GM23338 (cell line): ENCODE measurements around the gene TIMM8B. TPM values are rescaled to one million over a fixed set of nuclear protein-coding genes. Genes with fewer than 3 reads are reported as not detected.

Source experiments
- ATAC-seq: fragments of 200-7000 bp; cut with Tn5 transposase; 3 replicates; pipeline ENCODE4 v1.9.1; 2020
- DNase-seq: peaks from one replicate; pipeline ENCODE4 v3.0.0-alpha.2; 2015; ENCODE audit warnings: low spot score
- H2AFZ ChIP-seq: fragments of 200-600 bp; sonication (generic); 2 replicates; pipeline ENCODE4 v1.8.0; 2016; ENCODE audit warnings: antibody characterized with exemption, mild to moderate bottlenecking, moderate library complexity
- H3F3A ChIP-seq: fragments of 200-600 bp; sonication (generic); replicated peaks from 2 replicates; pipeline ENCODE4 v1.8.0; 2017; ENCODE audit warnings: antibody characterized with exemption, mixed run types, low read depth
- H3K27ac ChIP-seq: fragments of 200-600 bp; sonication (generic); 2 replicates; pipeline ENCODE4 v1.6.1; 2016; ENCODE audit warnings: low read depth
- H3K27me3 ChIP-seq: fragments of 200-600 bp; sonication (generic); 2 replicates; pipeline ENCODE4 v1.8.0; 2016; ENCODE audit warnings: mild to moderate bottlenecking, mixed run types, moderate library complexity; ENCODE audit not compliant: insufficient read depth
- H3K36me3 ChIP-seq: fragments of 200-600 bp; sonication (generic); 2 replicates; pipeline ENCODE4 v1.8.0; 2016; ENCODE audit warnings: mild to moderate bottlenecking; ENCODE audit not compliant: insufficient read depth
- H3K4me1 ChIP-seq: fragments of 200-600 bp; sonication (generic); 2 replicates; pipeline ENCODE4 v1.8.0; 2016; ENCODE audit warnings: mild to moderate bottlenecking, moderate library complexity; ENCODE audit not compliant: insufficient read depth
- H3K4me2 ChIP-seq: fragments of 200-600 bp; sonication (generic); 2 replicates; pipeline ENCODE4 v1.7.1; 2017; ENCODE audit warnings: mixed run types
- H3K4me3 ChIP-seq: fragments of 200-600 bp; sonication (generic); 2 replicates; pipeline ENCODE4 v1.6.1; 2016; ENCODE audit warnings: mixed run types
- H3K79me2 ChIP-seq: fragments of 200-600 bp; sonication (generic); replicated peaks from 2 replicates; pipeline ENCODE4 v1.8.0; 2017; ENCODE audit warnings: mild to moderate bottlenecking; ENCODE audit not compliant: insufficient read depth
- H3K9me2 ChIP-seq: fragments of 200-600 bp; sonication (generic); 2 replicates; pipeline ENCODE4 v1.8.0; 2017; ENCODE audit not compliant: insufficient read depth
- H4K20me1 ChIP-seq: fragments of 200-600 bp; sonication (generic); replicated peaks from 2 replicates; pipeline ENCODE4 v1.8.0; 2017; ENCODE audit warnings: mild to moderate bottlenecking; ENCODE audit not compliant: insufficient read depth
- H3K27ac Mint-ChIP-seq: 2 replicates; pipeline ENCODE4 v1.8.0; 2020; ENCODE audit warnings: inconsistent platforms, mild to moderate bottlenecking, moderate library complexity, mixed read lengths
- H3K27me3 Mint-ChIP-seq: 3 replicates; pipeline ENCODE4 v1.8.0; 2022; ENCODE audit warnings: low read depth, mild to moderate bottlenecking, moderate library complexity, mixed read lengths, inconsistent platforms; ENCODE audit not compliant: insufficient read depth, poor library complexity
- H3K36me3 Mint-ChIP-seq: 3 replicates; pipeline ENCODE4 v1.8.0; 2021; ENCODE audit warnings: low read depth, mild to moderate bottlenecking, inconsistent platforms, moderate library complexity, mixed read lengths
- H3K4me1 Mint-ChIP-seq: 3 replicates; pipeline ENCODE4 v1.8.0; 2020; ENCODE audit warnings: mild to moderate bottlenecking, inconsistent platforms, mixed read lengths
- H3K4me3 Mint-ChIP-seq: 3 replicates; pipeline ENCODE4 v1.8.0; 2021; ENCODE audit warnings: moderate library complexity, mild to moderate bottlenecking, inconsistent platforms, mixed read lengths
- H3K9me3 Mint-ChIP-seq: 3 replicates; pipeline ENCODE4 v1.8.0; 2020; ENCODE audit warnings: moderate library complexity, mild to moderate bottlenecking, inconsistent platforms, mixed read lengths
- EZH2 ChIP-seq: fragments of 200-600 bp; sonication (generic); IDR thresholded peaks from one replicate; pipeline ENCODE4 v1.8.0; 2017; ENCODE audit warnings: antibody characterized with exemption, mild to moderate bottlenecking, low read depth; ENCODE audit not compliant: unreplicated experiment
- EZH2phosphoT487 ChIP-seq: fragments of 200-600 bp; sonication (generic); IDR thresholded peaks from one replicate; pipeline ENCODE4 v1.8.1; 2018; ENCODE audit warnings: antibody characterized with exemption; ENCODE audit not compliant: unreplicated experiment
- JUNB ChIP-seq: IDR thresholded peaks from one replicate; pipeline ENCODE4 v1.6.1; 2016; ENCODE audit warnings: antibody characterized with exemption; ENCODE audit not compliant: unreplicated experiment
- NANOG ChIP-seq: IDR thresholded peaks from 2 replicates; pipeline ENCODE4 v1.6.1; 2016; ENCODE audit warnings: antibody characterized with exemption, borderline replicate concordance
- POLR2AphosphoS5 ChIP-seq: IDR thresholded peaks from 2 replicates; pipeline ENCODE4 v1.6.1; 2016; ENCODE audit warnings: antibody characterized with exemption, low read depth
- STAT1 ChIP-seq: IDR thresholded peaks from one replicate; pipeline ENCODE4 v1.6.1; 2016; ENCODE audit warnings: antibody characterized with exemption; ENCODE audit not compliant: unreplicated experiment
- ZNF114 ChIP-seq: fragments of 250-450 bp; sonication (Bioruptor Pico); IDR thresholded peaks from 2 replicates; pipeline ENCODE4 v1.5.0; 2020; ENCODE audit warnings: mild to moderate bottlenecking, moderate library complexity
- ZNF331 ChIP-seq: fragments of 250-450 bp; sonication (Bioruptor Pico); IDR thresholded peaks from 2 replicates; pipeline ENCODE4 v1.5.0; 2020; ENCODE audit warnings: low read depth, mild to moderate bottlenecking, moderate library complexity
- polyA plus RNA-seq: library from polyadenylated mRNA; unstranded; fragments of >200 nt; fragmentation: Nextera tagmentation; extraction: Ambion mirVana; gene quantifications from 2 replicates; pipeline ENCODE4 v1.2.1, GENCODE V29; 2016
- small RNA-seq: library from RNA; depleted of rRNA; stranded (forward); fragments of <200 nt; gene quantifications from one replicate; pipeline ENCODE3, GENCODE V24; 2014; ENCODE audit warnings: low replicate concordance
- total RNA-seq: library from RNA; depleted of rRNA; stranded (reverse); fragments of >200 nt; shearing (Covaris generic); gene quantifications from 2 replicates; pipeline ENCODE4 v1.2.3, GENCODE V29; 2014; rRNA removed
- TF ChIP-seq, protein P1 (sequence below): fragments of 250-450 bp; sonication (Bioruptor Pico); IDR thresholded peaks from 2 replicates; pipeline ENCODE4 v1.5.0; 2020; ENCODE audit warnings: mild to moderate bottlenecking, moderate library complexity
- TF ChIP-seq, protein P2 (sequence below): IDR thresholded peaks from 2 replicates; pipeline ENCODE4 v1.6.1; 2016; ENCODE audit warnings: antibody characterized with exemption

TIMM8B gene
- total and polyA plus RNA-seq, 2 experiments from 2014 or later: 52.4 to 251 TPM

GRCh38 chr11:112037527-112037926 is 49.0 kb downstream of the TIMM8B start:
- H3K4me1 ChIP-seq: no peaks in the 10 kb centered on the region
- H3F3A ChIP-seq: no peaks in the 10 kb centered on the region
- Mint-ChIP-seq H3K27me3 (no peaks in the 10 kb centered on the region), H3K4me3 (no peak overlapping the region), H3K4me1 (no peaks in the 10 kb centered on the region), H3K36me3 (peaks cover 65% of the 10 kb centered on the region), H3K9me3 (no peaks in the 10 kb centered on the region), H3K27ac (no peak overlapping the region)
- peaks cover 16% of the 10 kb centered on the region for H3K79me2 ChIP-seq
- DNase-seq (no peak), ATAC-seq (no peak)
- H3K4me3 ChIP-seq: no peak overlapping the region
- H3K36me3 ChIP-seq: peaks cover 63% of the 10 kb centered on the region
- H3K27me3 ChIP-seq: no peaks in the 10 kb centered on the region
- TF ChIP-seq POLR2AphosphoS5 (no peak), STAT1 (no peak), NANOG (no peak), ZNF331 (CRISPR knock-in tag) (no peak), JUNB (no peak), ZNF114 (CRISPR knock-in tag) (no peak), EZH2phosphoT487 (no peak), EZH2 (no peak)
- TF ChIP-seq, protein P1, sequence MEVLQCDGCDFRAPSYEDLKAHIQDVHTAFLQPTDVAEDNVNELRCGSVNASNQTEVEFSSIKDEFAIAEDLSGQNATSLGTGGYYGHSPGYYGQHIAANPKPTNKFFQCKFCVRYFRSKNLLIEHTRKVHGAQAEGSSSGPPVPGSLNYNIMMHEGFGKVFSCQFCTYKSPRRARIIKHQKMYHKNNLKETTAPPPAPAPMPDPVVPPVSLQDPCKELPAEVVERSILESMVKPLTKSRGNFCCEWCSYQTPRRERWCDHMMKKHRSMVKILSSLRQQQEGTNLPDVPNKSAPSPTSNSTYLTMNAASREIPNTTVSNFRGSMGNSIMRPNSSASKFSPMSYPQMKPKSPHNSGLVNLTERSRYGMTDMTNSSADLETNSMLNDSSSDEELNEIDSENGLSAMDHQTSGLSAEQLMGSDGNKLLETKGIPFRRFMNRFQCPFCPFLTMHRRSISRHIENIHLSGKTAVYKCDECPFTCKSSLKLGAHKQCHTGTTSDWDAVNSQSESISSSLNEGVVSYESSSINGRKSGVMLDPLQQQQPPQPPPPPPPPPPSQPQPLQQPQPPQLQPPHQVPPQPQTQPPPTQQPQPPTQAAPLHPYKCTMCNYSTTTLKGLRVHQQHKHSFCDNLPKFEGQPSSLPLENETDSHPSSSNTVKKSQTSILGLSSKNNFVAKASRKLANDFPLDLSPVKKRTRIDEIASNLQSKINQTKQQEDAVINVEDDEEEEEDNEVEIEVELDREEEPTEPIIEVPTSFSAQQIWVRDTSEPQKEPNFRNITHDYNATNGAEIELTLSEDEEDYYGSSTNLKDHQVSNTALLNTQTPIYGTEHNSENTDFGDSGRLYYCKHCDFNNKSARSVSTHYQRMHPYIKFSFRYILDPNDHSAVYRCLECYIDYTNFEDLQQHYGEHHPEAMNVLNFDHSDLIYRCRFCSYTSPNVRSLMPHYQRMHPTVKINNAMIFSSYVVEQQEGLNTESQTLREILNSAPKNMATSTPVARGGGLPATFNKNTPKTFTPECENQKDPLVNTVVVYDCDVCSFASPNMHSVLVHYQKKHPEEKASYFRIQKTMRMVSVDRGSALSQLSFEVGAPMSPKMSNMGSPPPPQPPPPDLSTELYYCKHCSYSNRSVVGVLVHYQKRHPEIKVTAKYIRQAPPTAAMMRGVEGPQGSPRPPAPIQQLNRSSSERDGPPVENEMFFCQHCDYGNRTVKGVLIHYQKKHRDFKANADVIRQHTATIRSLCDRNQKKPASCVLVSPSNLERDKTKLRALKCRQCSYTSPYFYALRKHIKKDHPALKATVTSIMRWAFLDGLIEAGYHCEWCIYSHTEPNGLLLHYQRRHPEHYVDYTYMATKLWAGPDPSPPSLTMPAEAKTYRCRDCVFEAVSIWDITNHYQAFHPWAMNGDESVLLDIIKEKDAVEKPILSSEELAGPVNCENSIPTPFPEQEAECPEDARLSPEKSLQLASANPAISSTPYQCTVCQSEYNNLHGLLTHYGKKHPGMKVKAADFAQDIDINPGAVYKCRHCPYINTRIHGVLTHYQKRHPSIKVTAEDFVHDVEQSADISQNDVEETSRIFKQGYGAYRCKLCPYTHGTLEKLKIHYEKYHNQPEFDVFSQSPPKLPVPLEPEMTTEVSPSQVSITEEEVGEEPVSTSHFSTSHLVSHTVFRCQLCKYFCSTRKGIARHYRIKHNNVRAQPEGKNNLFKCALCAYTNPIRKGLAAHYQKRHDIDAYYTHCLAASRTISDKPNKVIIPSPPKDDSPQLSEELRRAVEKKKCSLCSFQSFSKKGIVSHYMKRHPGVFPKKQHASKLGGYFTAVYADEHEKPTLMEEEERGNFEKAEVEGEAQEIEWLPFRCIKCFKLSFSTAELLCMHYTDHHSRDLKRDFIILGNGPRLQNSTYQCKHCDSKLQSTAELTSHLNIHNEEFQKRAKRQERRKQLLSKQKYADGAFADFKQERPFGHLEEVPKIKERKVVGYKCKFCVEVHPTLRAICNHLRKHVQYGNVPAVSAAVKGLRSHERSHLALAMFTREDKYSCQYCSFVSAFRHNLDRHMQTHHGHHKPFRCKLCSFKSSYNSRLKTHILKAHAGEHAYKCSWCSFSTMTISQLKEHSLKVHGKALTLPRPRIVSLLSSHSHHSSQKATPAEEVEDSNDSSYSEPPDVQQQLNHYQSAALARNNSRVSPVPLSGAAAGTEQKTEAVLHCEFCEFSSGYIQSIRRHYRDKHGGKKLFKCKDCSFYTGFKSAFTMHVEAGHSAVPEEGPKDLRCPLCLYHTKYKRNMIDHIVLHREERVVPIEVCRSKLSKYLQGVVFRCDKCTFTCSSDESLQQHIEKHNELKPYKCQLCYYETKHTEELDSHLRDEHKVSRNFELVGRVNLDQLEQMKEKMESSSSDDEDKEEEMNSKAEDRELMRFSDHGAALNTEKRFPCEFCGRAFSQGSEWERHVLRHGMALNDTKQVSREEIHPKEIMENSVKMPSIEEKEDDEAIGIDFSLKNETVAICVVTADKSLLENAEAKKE (CRISPR knock-in tag): no peak
- TF ChIP-seq, protein P2, sequence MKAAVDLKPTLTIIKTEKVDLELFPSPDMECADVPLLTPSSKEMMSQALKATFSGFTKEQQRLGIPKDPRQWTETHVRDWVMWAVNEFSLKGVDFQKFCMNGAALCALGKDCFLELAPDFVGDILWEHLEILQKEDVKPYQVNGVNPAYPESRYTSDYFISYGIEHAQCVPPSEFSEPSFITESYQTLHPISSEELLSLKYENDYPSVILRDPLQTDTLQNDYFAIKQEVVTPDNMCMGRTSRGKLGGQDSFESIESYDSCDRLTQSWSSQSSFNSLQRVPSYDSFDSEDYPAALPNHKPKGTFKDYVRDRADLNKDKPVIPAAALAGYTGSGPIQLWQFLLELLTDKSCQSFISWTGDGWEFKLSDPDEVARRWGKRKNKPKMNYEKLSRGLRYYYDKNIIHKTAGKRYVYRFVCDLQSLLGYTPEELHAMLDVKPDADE: no peak
- no peak overlapping the region for H2AFZ ChIP-seq
- H3K4me2 ChIP-seq: no peak overlapping the region
- H3K27ac ChIP-seq: no peak overlapping the region
- peaks cover 10% of the 10 kb centered on the region for H4K20me1 ChIP-seq
- H3K9me2 ChIP-seq: no peaks in the 10 kb centered on the region

Small RNA genes lying within 50 kb of the gene (small RNA-seq; reads per million reads assigned to genes)
- not detected for gene AP000907.3

Other genes with a start within 250 kb of the TIMM8B start
- gene ALG9, start 215.2 kb downstream of the TIMM8B start, total RNA-seq: 20.2 and 31.1 TPM in 2 replicates
- 24.8 and 25.4 TPM in 2 replicates for gene ALG9, start 215.2 kb downstream of the TIMM8B start, polyA plus RNA-seq
- 2.4 and 3.0 TPM in 2 replicates for gene FDXACB1, start 207.6 kb downstream of the TIMM8B start, total RNA-seq
- 1.6 TPM in 2 replicates for gene FDXACB1, start 207.6 kb downstream of the TIMM8B start, polyA plus RNA-seq
- 9.9 and 15.8 TPM in 2 replicates for gene CFAP68, start 207.2 kb downstream of the TIMM8B start, total RNA-seq
- 52.8 and 55.8 TPM in 2 replicates for gene CFAP68, start 207.2 kb downstream of the TIMM8B start, polyA plus RNA-seq
- gene CRYAB, start 175.0 kb downstream of the TIMM8B start, total RNA-seq: 6.1 and 6.8 TPM in 2 replicates
- 8.4 and 9.6 TPM in 2 replicates for gene CRYAB, start 175.0 kb downstream of the TIMM8B start, polyA plus RNA-seq
- 1.0 and 3.5 TPM in 2 replicates for gene HSPB2, start 174.0 kb downstream of the TIMM8B start, total RNA-seq
- 2.2 and 2.6 TPM in 2 replicates for gene HSPB2, start 174.0 kb downstream of the TIMM8B start, polyA plus RNA-seq
- 1.0 TPM in 1 of 2 replicates, not detected in the other for gene C11orf52, start 167.8 kb downstream of the TIMM8B start, total RNA-seq
- 4.1 and 4.7 TPM in 2 replicates for gene C11orf52, start 167.8 kb downstream of the TIMM8B start, polyA plus RNA-seq
- gene DIXDC1, start 149.4 kb downstream of the TIMM8B start, total RNA-seq: 17.2 and 18.1 TPM in 2 replicates
- gene DIXDC1, start 149.4 kb downstream of the TIMM8B start, polyA plus RNA-seq: 9.4 and 9.6 TPM in 2 replicates
- 58.4 and 66.5 TPM in 2 replicates for gene DLAT, start 61.3 kb downstream of the TIMM8B start, total RNA-seq
- gene DLAT, start 61.3 kb downstream of the TIMM8B start, polyA plus RNA-seq: 25.2 and 31.8 TPM in 2 replicates
- 0.16 and 0.80 TPM in 2 replicates for gene PIH1D2, start 12.7 kb downstream of the TIMM8B start, total RNA-seq
- gene PIH1D2, start 12.7 kb downstream of the TIMM8B start, polyA plus RNA-seq: 0.89 and 1.4 TPM in 2 replicates
- gene NKAPD1, start 12.5 kb downstream of the TIMM8B start, total RNA-seq: 14.6 and 18.5 TPM in 2 replicates
- 36.3 and 40.6 TPM in 2 replicates for gene NKAPD1, start 12.5 kb downstream of the TIMM8B start, polyA plus RNA-seq
- 127 and 157 TPM in 2 replicates for gene SDHD, start 117 bp upstream of the TIMM8B start, total RNA-seq
- gene SDHD, start 117 bp upstream of the TIMM8B start, polyA plus RNA-seq: 149 and 163 TPM in 2 replicates
- gene IL18, start 77.3 kb upstream of the TIMM8B start, total RNA-seq: 0.28 and 3.5 TPM in 2 replicates
- 1.7 and 1.8 TPM in 2 replicates for gene IL18, start 77.3 kb upstream of the TIMM8B start, polyA plus RNA-seq
- gene TEX12, start 80.6 kb upstream of the TIMM8B start, total RNA-seq: 0.35 TPM in 1 of 2 replicates, not detected in the other
- gene TEX12, start 80.6 kb upstream of the TIMM8B start, polyA plus RNA-seq: 1.1 TPM in 1 of 2 replicates, not detected in the other
- gene BCO2, start 88.8 kb upstream of the TIMM8B start, total RNA-seq: 0.63 and 1.4 TPM in 2 replicates
- gene BCO2, start 88.8 kb upstream of the TIMM8B start, polyA plus RNA-seq: 0.59 and 1.1 TPM in 2 replicates
- 19.9 and 29.1 TPM in 2 replicates for gene PTS, start 139.7 kb upstream of the TIMM8B start, total RNA-seq
- gene PTS, start 139.7 kb upstream of the TIMM8B start, polyA plus RNA-seq: 85.5 and 103 TPM in 2 replicates
- not detected in 2 replicates for gene PLET1, start 174.1 kb upstream of the TIMM8B start, total RNA-seq
- not detected in 2 replicates for gene PLET1, start 174.1 kb upstream of the TIMM8B start, polyA plus RNA-seq